ENCODE data around the gene JMJD4. TPM values are rescaled to one million over a fixed set of nuclear protein-coding genes. Genes with fewer than 3 reads are reported as not detected.

JMJD4 gene
- total and polyA plus RNA-seq, 2 experiments from 2014 or later, result 11.5 to 17.7 TPM

GRCh38 chr1:227757781-227758180 lies 22.7 kb upstream of the JMJD4 start:
- Mint-ChIP-seq H3K4me3 (no peak overlapping the region), H3K9me3 (no peaks in the 10 kb centered on the region), H3K36me3 (ENCODE audit: low read depth) (peaks cover 27% of the 10 kb centered on the region), H3K4me1 (no peaks in the 10 kb centered on the region), H3K27ac (no peak overlapping the region), H3K27me3 (ENCODE audit: insufficient read depth, low read depth, poor library complexity) (peaks cover 2% of the 10 kb centered on the region)
- no peaks in the 10 kb centered on the region for H3K4me1 ChIP-seq (ENCODE audit: insufficient read depth)
- H3K4me2 ChIP-seq, result no peak overlapping the region
- peaks cover 18% of the 10 kb centered on the region for H4K20me1 ChIP-seq (replicated peaks; ENCODE audit: insufficient read depth)
- no peak overlapping the region for H3K4me3 ChIP-seq
- no peak overlapping the region for H2AFZ ChIP-seq
- peaks cover 5% of the 10 kb centered on the region; the same call in 1 of the 2 replicates for H3K36me3 ChIP-seq (ENCODE audit: insufficient read depth)
- TF ChIP-seq EZH2phosphoT487 (IDR thresholded peaks at IDR 0.05; ENCODE audit: unreplicated experiment) (no peak), POLR2AphosphoS5 (IDR thresholded peaks at IDR 0.05; ENCODE audit: low read depth) (no peak), CTCF (conservative IDR thresholded peaks at IDR 0.05; ENCODE audit: low read depth in 2 of 2) (no peak), ZNF331 (CRISPR knock-in tag; IDR thresholded peaks at IDR 0.05; ENCODE audit: low read depth) (no peak), REST (IDR thresholded peaks at IDR 0.05; ENCODE audit: unreplicated experiment) (no peak), ZNF462 (CRISPR knock-in tag; IDR thresholded peaks at IDR 0.05) (no peak), NANOG (IDR thresholded peaks at IDR 0.05; ENCODE audit: borderline replicate concordance) (no peak), EZH2 (IDR thresholded peaks at IDR 0.05; ENCODE audit: low read depth, unreplicated experiment) (no peak)
- TF ChIP-seq, protein P1, sequence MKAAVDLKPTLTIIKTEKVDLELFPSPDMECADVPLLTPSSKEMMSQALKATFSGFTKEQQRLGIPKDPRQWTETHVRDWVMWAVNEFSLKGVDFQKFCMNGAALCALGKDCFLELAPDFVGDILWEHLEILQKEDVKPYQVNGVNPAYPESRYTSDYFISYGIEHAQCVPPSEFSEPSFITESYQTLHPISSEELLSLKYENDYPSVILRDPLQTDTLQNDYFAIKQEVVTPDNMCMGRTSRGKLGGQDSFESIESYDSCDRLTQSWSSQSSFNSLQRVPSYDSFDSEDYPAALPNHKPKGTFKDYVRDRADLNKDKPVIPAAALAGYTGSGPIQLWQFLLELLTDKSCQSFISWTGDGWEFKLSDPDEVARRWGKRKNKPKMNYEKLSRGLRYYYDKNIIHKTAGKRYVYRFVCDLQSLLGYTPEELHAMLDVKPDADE (IDR thresholded peaks at IDR 0.05), result no peak
- H3K27ac ChIP-seq (ENCODE audit: low read depth), result no peak overlapping the region
- DNase-seq (ENCODE audit: low spot score), result no peak
- ATAC-seq, result no peak
- H3K79me2 ChIP-seq (replicated peaks; ENCODE audit: insufficient read depth), result peaks cover 48% of the 10 kb centered on the region
- no peaks in the 10 kb centered on the region for H3K27me3 ChIP-seq (ENCODE audit: insufficient read depth)
- no peaks in the 10 kb centered on the region for H3K9me2 ChIP-seq (ENCODE audit: insufficient read depth)
- no peaks in the 10 kb centered on the region for H3F3A ChIP-seq (replicated peaks; ENCODE audit: low read depth)

All from GM23338 (cell line).